Astrocyte (in vitro differentiated cells and primary cell): ENCODE data around the gene BRIX1.

Experiments
- EZH2 ChIP-seq: IDR thresholded peaks from 2 replicates; pipeline ENCODE4 v1.6.1; 2012; ENCODE audit warnings: mild to moderate bottlenecking, low read length, inconsistent platforms; ENCODE audit not compliant: insufficient read depth
- TF ChIP-seq, protein P1 (sequence below): IDR thresholded peaks from 2 replicates; pipeline ENCODE4 v1.5.1; 2011; ENCODE audit warnings: low read depth, mild to moderate bottlenecking, inconsistent platforms, low read length, moderate library complexity; ENCODE audit not compliant: insufficient read depth

- TF ChIP-seq, protein P1, sequence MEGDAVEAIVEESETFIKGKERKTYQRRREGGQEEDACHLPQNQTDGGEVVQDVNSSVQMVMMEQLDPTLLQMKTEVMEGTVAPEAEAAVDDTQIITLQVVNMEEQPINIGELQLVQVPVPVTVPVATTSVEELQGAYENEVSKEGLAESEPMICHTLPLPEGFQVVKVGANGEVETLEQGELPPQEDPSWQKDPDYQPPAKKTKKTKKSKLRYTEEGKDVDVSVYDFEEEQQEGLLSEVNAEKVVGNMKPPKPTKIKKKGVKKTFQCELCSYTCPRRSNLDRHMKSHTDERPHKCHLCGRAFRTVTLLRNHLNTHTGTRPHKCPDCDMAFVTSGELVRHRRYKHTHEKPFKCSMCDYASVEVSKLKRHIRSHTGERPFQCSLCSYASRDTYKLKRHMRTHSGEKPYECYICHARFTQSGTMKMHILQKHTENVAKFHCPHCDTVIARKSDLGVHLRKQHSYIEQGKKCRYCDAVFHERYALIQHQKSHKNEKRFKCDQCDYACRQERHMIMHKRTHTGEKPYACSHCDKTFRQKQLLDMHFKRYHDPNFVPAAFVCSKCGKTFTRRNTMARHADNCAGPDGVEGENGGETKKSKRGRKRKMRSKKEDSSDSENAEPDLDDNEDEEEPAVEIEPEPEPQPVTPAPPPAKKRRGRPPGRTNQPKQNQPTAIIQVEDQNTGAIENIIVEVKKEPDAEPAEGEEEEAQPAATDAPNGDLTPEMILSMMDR = no peak
- TF ChIP-seq EZH2 = no peak
These were observed 26.1 kb upstream of the BRIX1 start for GRCh38 chr5:34889394-34889793.
